A549 (cell line): ENCODE data around the gene TMC6. TPM values are rescaled to one million over a fixed set of nuclear protein-coding genes. Genes with fewer than 3 reads are reported as not detected.
"Not testable (repeated sequence)": the region's sequence is repeated elsewhere in the genome, so short reads cannot be mapped to it uniquely, and the experiment has no call there.

ENCODE experiments used
- ATAC-seq, 2 experiments: fragments of 200-7000 bp in 1 of 2; fragments of >200 bp in 1 of 2; cut with Nextera tagmentation in 1 of 2; cut with Tn5 transposase in 1 of 2; 3 replicates each; pipeline versions ENCODE4 v1.8.0 to v1.9.1; 2018 to 2020; ENCODE audit warnings: mild to moderate bottlenecking in 1 of 2, moderate library complexity in 1 of 2
- CTCF ChIA-PET: fragments of 300-600 bp; sonication (Branson Sonifier 250); formaldehyde crosslinking; extraction: SDS; loops from one replicate; lab custom pipeline; 2021; ENCODE audit warnings: antibody characterized with exemption, inconsistent platforms; lab: Yijun Ruan, JAX
- POLR2A ChIA-PET: fragments of 350-600 bp; formaldehyde crosslinking; extraction: SDS; loops from one replicate; lab custom pipeline; 2021; ENCODE audit warnings: antibody characterized with exemption, inconsistent platforms; lab: Yijun Ruan, JAX
- DNase-seq, 2 experiments: peaks; one replicate each; pipeline versions ENCODE4 v3.0.0 to v3.0.0-alpha.2; 2011 to 2016; ENCODE audit warnings: low read depth in 1 of 2, low spot score in 1 of 2
- FAIRE-seq: peaks from 2 replicates; lab custom pipeline; 2011; peaks lifted over from hg19 to GRCh38; lab: Jason Lieb, UNC
- H3K27ac ChIP-seq, 2 experiments: fragments of >200 bp; sonication (Bioruptor Twin); formaldehyde crosslinking; 3 replicates each; pipeline ENCODE4 v1.5.1; 2016 to 2017
- H3K4me1 ChIP-seq: fragments of >200 bp; sonication (Bioruptor Twin); formaldehyde crosslinking; 3 replicates; pipeline ENCODE4 v1.6.1; 2016
- H3K4me2 ChIP-seq: fragments of >200 bp; sonication (Bioruptor Twin); formaldehyde crosslinking; 3 replicates; pipeline ENCODE4 v1.6.1; 2016
- H3K4me3 ChIP-seq: fragments of >200 bp; sonication (Bioruptor Twin); formaldehyde crosslinking; 3 replicates; pipeline ENCODE4 v1.5.1; 2016
- H3K9me3 ChIP-seq: fragments of >200 bp; sonication (Bioruptor Twin); formaldehyde crosslinking; 3 replicates; pipeline ENCODE4 v1.6.1; 2016
- BCL3 ChIP-seq: fragments of >200 bp; sonication (Bioruptor Twin); formaldehyde crosslinking; IDR thresholded peaks from 3 replicates; pipeline ENCODE4 v1.6.1; 2016
- CHD2 ChIP-seq: fragments of 150-350 bp; IDR thresholded peaks from 2 replicates; pipeline ENCODE4 v1.6.1; 2014; ENCODE audit warnings: low read length; ENCODE audit not compliant: partially characterized antibody
- CHD4 ChIP-seq: fragments of 200-600 bp; sonication (generic); IDR thresholded peaks from 2 replicates; pipeline ENCODE4 v1.6.1; 2016; ENCODE audit warnings: antibody characterized with exemption, mild to moderate bottlenecking, borderline replicate concordance
- EHF ChIP-seq: fragments of 250-450 bp; sonication (Bioruptor Pico); IDR thresholded peaks from 2 replicates; pipeline ENCODE4 v1.5.0; 2020; ENCODE audit warnings: mild to moderate bottlenecking
- FOSB ChIP-seq: fragments of 250-450 bp; sonication (Bioruptor Pico); IDR thresholded peaks from 2 replicates; pipeline ENCODE4 v1.5.0; 2020; ENCODE audit warnings: mild to moderate bottlenecking, moderate library complexity
- FOXS1 ChIP-seq: fragments of 250-450 bp; sonication (Bioruptor Pico); IDR thresholded peaks from 2 replicates; pipeline ENCODE4 v1.5.0; 2020; ENCODE audit warnings: mild to moderate bottlenecking, moderate library complexity
- HES2 ChIP-seq: fragments of >200 bp; sonication (Bioruptor Twin); formaldehyde crosslinking; IDR thresholded peaks from 2 replicates; pipeline ENCODE4 v1.6.1; 2016
- HOXB5 ChIP-seq: fragments of 250-450 bp; sonication (Bioruptor Pico); IDR thresholded peaks from 2 replicates; pipeline ENCODE4 v1.5.0; 2020; ENCODE audit warnings: mild to moderate bottlenecking, moderate library complexity
- JUN ChIP-seq, 2 experiments: fragments of >200 bp; sonication (Bioruptor Twin); formaldehyde crosslinking; IDR thresholded peaks; 2 replicates in 1 of 2; 3 replicates in 1 of 2; pipeline ENCODE4 v1.6.1; 2016 to 2017
- KDM5A ChIP-seq: fragments of 200-600 bp; sonication (generic); IDR thresholded peaks from 2 replicates; pipeline ENCODE4 v1.6.1; 2016; ENCODE audit warnings: antibody characterized with exemption, mild to moderate bottlenecking
- MAFK ChIP-seq: fragments of 450-650 bp; IDR thresholded peaks from 2 replicates; pipeline ENCODE4 v1.6.1; 2014; ENCODE audit not compliant: partially characterized antibody
- MYC ChIP-seq: IDR thresholded peaks from 2 replicates; pipeline ENCODE4 v1.6.1; 2012; ENCODE audit warnings: mild to moderate bottlenecking, inconsistent platforms, low read length, improper control_type of control experiment, borderline replicate concordance
- NFE2L2 ChIP-seq: fragments of 150-350 bp; conservative IDR thresholded peaks from 2 replicates; pipeline ENCODE4 v1.6.1; 2014; ENCODE audit warnings: low read length
- POLR2A ChIP-seq: IDR thresholded peaks from 2 replicates; pipeline ENCODE4 v1.6.1; 2012; ENCODE audit warnings: mild to moderate bottlenecking, low read length
- USF2 ChIP-seq: fragments of 450-650 bp; IDR thresholded peaks from 2 replicates; pipeline ENCODE4 v1.6.1; 2014; ENCODE audit warnings: antibody characterized with exemption
- WGBS: methylation state at CpG from one replicate; pipeline ENCODE4 v1.1.6; 2017; ENCODE audit errors: missing lambda C conversion rate; 5-methylcytosine and 5-hydroxymethylcytosine counted together
- polyA plus RNA-seq, 4 experiments: library from polyadenylated mRNA; depleted of rRNA in 3 of 4; stranded (reverse); fragments of >200 nt; fragmentation: RNase III in 1 of 4; extraction: RNeasy Plus Mini Kit Qiagen cat#74134 plus additional on column Dnase treatment in 1 of 4; gene quantifications; 2 replicates in 3 of 4; 3 replicates in 1 of 4; pipeline ENCODE4 v1.2.3, GENCODE V29; 2011 to 2017

TMC6 gene
- polyA plus RNA-seq, 2 of the 4 experiments (the other 2 are of a cell fraction) = 4.7 to 9.4 TPM

GRCh38 chr17:78141437-78142118, 13.0 kb upstream of the TMC6 start:
- peak overlapping the region; percentile 46 to 87; a peak in 5 of 6 replicates for H3K27ac ChIP-seq
- DNase-seq (no peak), FAIRE-seq (no peak), ATAC-seq (no peak)
- H3K4me3 ChIP-seq = no peak overlapping the region
- 80% methylated on average over 20 of the region's 20 CpGs for WGBS
- H3K4me2 ChIP-seq = peak overlapping the region; percentile 84
- POLR2A ChIA-PET = interaction anchor here (0.7 to 3.0 kb wide), 5 partner anchors 10 to 170 kb away, joined by 4 to 8 read pairs (median 5); partner anchors contain the start of genes SYNGR2 and TMC6
- CTCF ChIA-PET = interaction anchor here (0.6 to 24.0 kb wide), 9 partner anchors 10 to 496 kb away, joined by 3 to 295 read pairs (median 4); partner anchors contain the start of genes SYNGR2, TMC6 and TMC8
- H3K9me3 ChIP-seq = no peaks in the 10 kb centered on the region
- TF ChIP-seq HOXB5 (CRISPR knock-in tag) (no peak), USF2 (no peak), HES2 (no peak), FOXS1 (CRISPR knock-in tag) (no peak), NFE2L2 (no peak), MAFK (no peak), EHF (CRISPR knock-in tag) (no peak), JUN (IDR thresholded peaks at IDR 0.05) (no peak)
- H3K4me1 ChIP-seq = peaks cover 48% of the 10 kb centered on the region

GRCh38 chr17:78140169-78141051, 11.9 kb upstream of the TMC6 start:
- WGBS = 21% methylated on average over 50 of the region's 58 CpGs
- peak; percentile 90 to 100 for DNase-seq
- no peak for TF ChIP-seq HES2
- no peak for TF ChIP-seq KDM5A
- peak; percentile 71 for TF ChIP-seq POLR2A
- peak; percentile 57; the same call in 1 of the 2 replicates for TF ChIP-seq MYC
- TF ChIP-seq FOSB (CRISPR knock-in tag) = no peak
- Histone ChIP-seq H3K4me3 (peak overlapping the region; percentile 33), H3K4me2 (peak overlapping the region; percentile 84), H3K9me3 (no peaks in the 10 kb centered on the region), H3K4me1 (peaks cover 46% of the 10 kb centered on the region), H3K27ac (peak overlapping the region; percentile 61 to 87)
- FAIRE-seq = peak; percentile 92
- peak; percentile 61 to 84 for ATAC-seq
- CTCF ChIA-PET = interaction anchor here (0.6 to 24.0 kb wide), 8 partner anchors 9 to 121 kb away, joined by 3 to 295 read pairs (median 6); partner anchors contain the start of genes SYNGR2, TK1, TMC6 and TMC8
- POLR2A ChIA-PET = interaction anchor here (0.5 to 3.0 kb wide), 8 partner anchors 10 to 99 kb away, joined by 3 to 8 read pairs (median 4); partner anchors contain the start of genes SYNGR2 and TMC8

- FAIRE-seq, ATAC-seq, H3K9me3 ChIP-seq, DNase-seq: not testable (repeated sequence)
- Histone ChIP-seq H3K4me1 (peaks cover 40% of the 10 kb centered on the region), H3K4me3 (peak overlapping the region; percentile 30), H3K4me2 (peak overlapping the region; percentile 84), H3K27ac (peak overlapping the region; percentile 49 to 65; a peak in 5 of 6 replicates)
- 65% methylated on average over 12 of the region's 12 CpGs for WGBS
- ChIA-PET CTCF (interaction anchor here (1.1 to 24.0 kb wide), 8 partner anchors 10 to 126 kb away, joined by 3 to 295 read pairs (median 5); partner anchors contain the start of genes SYNGR2, TK1, TMC6 and TMC8), POLR2A (interaction anchor here (0.7 to 3.0 kb wide), 6 partner anchors 9 to 98 kb away, joined by 3 to 8 read pairs (median 4); partner anchors contain the start of genes SYNGR2 and TMC8)
Observed at GRCh38 chr17:78139861-78140168, 11.3 kb upstream of the TMC6 start.

- no peak for FAIRE-seq
- POLR2A ChIA-PET = interaction anchor here (1.7 kb wide), 1 partner anchor 180 kb away, joined by 4 read pairs; the partner anchor contains the start of gene TNRC6C
- Histone ChIP-seq H3K4me3 (no peak overlapping the region), H3K9me3 (no peaks in the 10 kb centered on the region), H3K4me1 (peaks cover 27% of the 10 kb centered on the region), H3K27ac (no peak overlapping the region), H3K4me2 (no peak overlapping the region)
- DNase-seq = no peak
- ATAC-seq = no peak
- WGBS = 85% methylated on average over 17 of the region's 17 CpGs
- CTCF ChIA-PET = interaction anchor here (0.6 to 24.0 kb wide), 18 partner anchors 9 to 124 kb away, joined by 3 to 295 read pairs (median 6); partner anchors contain the start of genes SYNGR2, TK1, TMC6 and TMC8
- TF ChIP-seq CHD4 = no peak
- TF ChIP-seq USF2 = no peak
- TF ChIP-seq CHD2 = no peak
- TF ChIP-seq MAFK = no peak
- no peak for TF ChIP-seq BCL3
- no peak for TF ChIP-seq MYC
Observed at GRCh38 chr17:78138204-78139060, 9.9 kb upstream of the TMC6 start.
